SK-N-SH (cell line): ENCODE results near the gene GNG10. TPM values are rescaled to one million over a fixed set of nuclear protein-coding genes. Genes with fewer than 3 reads are reported as not detected.

Source experiments
- CTCF ChIA-PET: fragments of 300-600, 350-600 bp; formaldehyde crosslinking; extraction: SDS; loops from one replicate; lab custom pipeline; 2021; lab: Yijun Ruan, JAX
- POLR2A ChIA-PET: fragments of 350-600 bp; sonication (Branson Sonifier 250); formaldehyde crosslinking; extraction: SDS; loops from one replicate; lab custom pipeline; 2020; ENCODE audit warnings: antibody characterized with exemption, inconsistent platforms; lab: Yijun Ruan, JAX
- DNase-seq: peaks from one replicate; pipeline ENCODE4 v3.0.0; 2012
- H2AFZ ChIP-seq: fragments of 200-600 bp; sonication (generic); 2 replicates; pipeline ENCODE4 v1.8.1; 2016; ENCODE audit warnings: antibody characterized with exemption, mild to moderate bottlenecking, low read depth
- H3F3A ChIP-seq: fragments of 200-600 bp; sonication (generic); replicated peaks from 2 replicates; pipeline ENCODE3; 2016; ENCODE audit warnings: antibody characterized with exemption, mild to moderate bottlenecking; ENCODE audit not compliant: insufficient read depth
- H3K27ac ChIP-seq, 2 experiments: fragments of 200-500 bp in 1 of 2; fragments of 200-600 bp in 1 of 2; sonication (Bioruptor generic) in 1 of 2; sonication (generic), shearing (Covaris generic) in 1 of 2; 2 replicates each; pipeline versions ENCODE4 v1.5.1 to v1.6.1; 2014 to 2016; ENCODE audit warnings: low read depth in 2 of 2, inconsistent platforms in 1 of 2, low read length in 1 of 2, mild to moderate bottlenecking in 1 of 2, mixed read lengths in 1 of 2
- H3K27me3 ChIP-seq: fragments of 200-600 bp; sonication (generic), shearing (Covaris generic); 2 replicates; pipeline ENCODE4 v1.6.1; 2016; ENCODE audit warnings: mixed run types; ENCODE audit not compliant: insufficient read depth
- H3K36me3 ChIP-seq, 2 experiments: fragments of 200-500 bp in 1 of 2; fragments of 200-600 bp in 1 of 2; sonication (Bioruptor generic) in 1 of 2; sonication (generic) in 1 of 2; replicated peaks in 1 of 2; 2 replicates each; pipeline versions ENCODE3 to v1.5.1; 2014 to 2016; ENCODE audit warnings: low read length in 1 of 2, mild to moderate bottlenecking in 1 of 2; ENCODE audit not compliant: insufficient read depth in 2 of 2, control insufficient read depth in 1 of 2
- H3K4me1 ChIP-seq, 2 experiments: fragments of 200-500 bp in 1 of 2; fragments of 200-600 bp in 1 of 2; sonication (Bioruptor generic) in 1 of 2; sonication (generic), shearing (Covaris generic) in 1 of 2; 2 replicates each; pipeline versions ENCODE4 v1.5.1 to v1.6.1; 2014 to 2016; ENCODE audit warnings: low read depth in 1 of 2, low read length in 1 of 2, mixed run types in 1 of 2; ENCODE audit not compliant: insufficient read depth in 2 of 2, control insufficient read depth in 1 of 2
- H3K4me2 ChIP-seq: fragments of 200-600 bp; sonication (generic), shearing (Covaris generic); 2 replicates; pipeline ENCODE4 v1.6.1; 2017; ENCODE audit warnings: mixed run types
- H3K4me3 ChIP-seq, 2 experiments: fragments of 200-500 bp in 1 of 2; fragments of 200-600 bp in 1 of 2; sonication (Bioruptor generic) in 1 of 2; sonication (generic), shearing (Covaris generic) in 1 of 2; 2 replicates each; pipeline versions ENCODE4 v1.5.1 to v1.8.1; 2014 to 2016; ENCODE audit warnings: low read depth in 2 of 2, inconsistent platforms in 1 of 2, low read length in 1 of 2, mild to moderate bottlenecking in 1 of 2, mixed read lengths in 1 of 2, moderate library complexity in 1 of 2
- H3K79me2 ChIP-seq: fragments of 200-600 bp; sonication (generic); 2 replicates; pipeline ENCODE4 v1.8.1; 2017; ENCODE audit warnings: mild to moderate bottlenecking; ENCODE audit not compliant: insufficient read depth
- H3K9ac ChIP-seq: fragments of 200-600 bp; sonication (generic); 2 replicates; pipeline ENCODE4 v1.6.1; 2017; ENCODE audit warnings: mixed run types
- H3K9me2 ChIP-seq: fragments of 200-600 bp; sonication (generic); 2 replicates; pipeline ENCODE4 v1.6.1; 2017; ENCODE audit warnings: mixed run types
- H3K9me3 ChIP-seq: fragments of 200-600 bp; sonication (generic); 2 replicates; pipeline ENCODE4 v1.6.1; 2017; ENCODE audit warnings: mixed run types, mild to moderate bottlenecking, moderate library complexity
- H4K20me1 ChIP-seq: fragments of 200-600 bp; sonication (generic); 2 replicates; pipeline ENCODE4 v1.6.1; 2017; ENCODE audit warnings: mild to moderate bottlenecking, mixed run types; ENCODE audit not compliant: insufficient read depth
- CHD2 ChIP-seq: fragments of 150-350 bp; IDR thresholded peaks from 2 replicates; pipeline ENCODE4 v1.6.1; 2018; ENCODE audit warnings: low read length; ENCODE audit not compliant: partially characterized antibody
- EZH2phosphoT487 ChIP-seq: fragments of 200-600 bp; sonication (generic); IDR thresholded peaks from 2 replicates; pipeline ENCODE4 v1.6.1; 2017; ENCODE audit warnings: low read depth, mixed run types, mild to moderate bottlenecking, antibody characterized with exemption, moderate library complexity, borderline replicate concordance
- GABPA ChIP-seq: IDR thresholded peaks from 2 replicates; pipeline ENCODE4 v1.4.0; 2012; ENCODE audit warnings: low read depth, mild to moderate bottlenecking
- JUND ChIP-seq: IDR thresholded peaks from 2 replicates; pipeline ENCODE4 v1.4.0; 2012
- MEF2A ChIP-seq: IDR thresholded peaks from 2 replicates; pipeline ENCODE4 v1.4.0; 2012; ENCODE audit warnings: low read depth, borderline replicate concordance
- MXI1 ChIP-seq: IDR thresholded peaks from 2 replicates; pipeline ENCODE4 v1.6.1; 2012; ENCODE audit warnings: mild to moderate bottlenecking, low read depth, low read length, improper control_type of control experiment
- NFIC ChIP-seq: IDR thresholded peaks from 2 replicates; pipeline ENCODE4 v1.4.0; 2012; ENCODE audit warnings: borderline replicate concordance
- NRF1 ChIP-seq: IDR thresholded peaks from 2 replicates; pipeline ENCODE4 v1.6.1; 2012; ENCODE audit warnings: low read depth, mild to moderate bottlenecking, low read length
- RCOR1 ChIP-seq: fragments of 150-350 bp; IDR thresholded peaks from 2 replicates; pipeline ENCODE4 v1.6.1; 2017; ENCODE audit warnings: antibody characterized with exemption, low read length
- SIN3A ChIP-seq: IDR thresholded peaks from 2 replicates; pipeline ENCODE4 v1.6.1; 2012; ENCODE audit warnings: low read depth, mild to moderate bottlenecking, low read length, moderate library complexity, borderline replicate concordance
- YY1 ChIP-seq: IDR thresholded peaks from 2 replicates; pipeline ENCODE4 v1.4.0; 2012; ENCODE audit warnings: low read depth, mild to moderate bottlenecking
- WGBS: methylation state at CpG from one replicate; pipeline ENCODE4 v1.1.6; 2017; ENCODE audit warnings: low lambda C conversion rate; 5-methylcytosine and 5-hydroxymethylcytosine counted together
- polyA plus RNA-seq, 3 experiments: library from polyadenylated mRNA; depleted of rRNA; stranded (reverse); fragments of >200 nt; gene quantifications; 2 replicates each; pipeline ENCODE4 v1.2.3, GENCODE V29; 2012
- TF ChIP-seq, protein P1 (sequence below): IDR thresholded peaks from 2 replicates; pipeline ENCODE4 v1.6.1; 2012; ENCODE audit warnings: mild to moderate bottlenecking, low read depth, low read length, moderate library complexity
- TF ChIP-seq, protein P2 (sequence below): fragments of 200-600 bp; sonication (generic); IDR thresholded peaks from 2 replicates; pipeline ENCODE4 v1.6.1; 2017; ENCODE audit warnings: antibody characterized with exemption, mild to moderate bottlenecking, moderate library complexity
- TF ChIP-seq, protein P3 (sequence below): IDR thresholded peaks from 2 replicates; pipeline ENCODE4 v1.4.0; 2012; ENCODE audit warnings: low read depth, borderline replicate concordance

Gene GNG10
- polyA plus RNA-seq, 1 of the 3 experiments (the other 2 are of a cell fraction), result 57.7 TPM

DNA sequence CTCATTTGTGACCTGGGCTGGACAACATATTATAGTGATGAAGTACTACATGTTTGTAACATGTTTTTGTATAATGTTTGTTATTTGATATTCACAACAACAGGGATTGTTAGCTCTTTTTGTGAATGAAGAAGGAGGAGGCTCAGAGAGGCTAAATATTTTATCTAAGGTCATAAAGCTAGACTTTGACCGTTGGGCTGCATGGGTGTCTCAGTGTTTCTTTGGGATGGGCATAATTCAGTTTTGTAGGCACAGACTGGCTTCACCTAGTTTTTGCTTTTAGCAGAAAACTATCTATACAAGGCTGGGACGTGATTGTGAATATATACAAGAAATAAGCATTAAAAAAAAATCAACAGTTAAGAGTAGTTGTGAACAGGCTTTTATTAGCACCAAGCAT lies 15.0 kb upstream of the GNG10 start:
- H3K9ac ChIP-seq, result no peak overlapping the region
- TF ChIP-seq MEF2A (no peak), NFIC (no peak)
- H3K79me2 ChIP-seq, result peaks cover 24% of the 10 kb centered on the region
- 98% methylated on average over 2 of the region's 2 CpGs for WGBS
- no peaks in the 10 kb centered on the region for H3K9me2 ChIP-seq
- ChIA-PET POLR2A (no interaction called here), CTCF (interaction anchor here (1.1 kb wide), 1 partner anchor 48 kb away, joined by 3 read pairs; no protein-coding TSS in a partner anchor)
- DNase-seq, result no peak
- no peak overlapping the region for H2AFZ ChIP-seq
- peaks cover 9% of the 10 kb centered on the region for H3F3A ChIP-seq
- H3K4me3 ChIP-seq, result no peak overlapping the region
- no peaks in the 10 kb centered on the region for H3K4me1 ChIP-seq
- H3K27me3 ChIP-seq, result no peaks in the 10 kb centered on the region
- peaks cover 27 to 43% of the 10 kb centered on the region in 2 experiments for H3K36me3 ChIP-seq
- no peaks in the 10 kb centered on the region for H3K9me3 ChIP-seq
- no peak overlapping the region for H3K4me2 ChIP-seq
- peaks cover 11% of the 10 kb centered on the region for H4K20me1 ChIP-seq
- no peak overlapping the region for H3K27ac ChIP-seq

DNA sequence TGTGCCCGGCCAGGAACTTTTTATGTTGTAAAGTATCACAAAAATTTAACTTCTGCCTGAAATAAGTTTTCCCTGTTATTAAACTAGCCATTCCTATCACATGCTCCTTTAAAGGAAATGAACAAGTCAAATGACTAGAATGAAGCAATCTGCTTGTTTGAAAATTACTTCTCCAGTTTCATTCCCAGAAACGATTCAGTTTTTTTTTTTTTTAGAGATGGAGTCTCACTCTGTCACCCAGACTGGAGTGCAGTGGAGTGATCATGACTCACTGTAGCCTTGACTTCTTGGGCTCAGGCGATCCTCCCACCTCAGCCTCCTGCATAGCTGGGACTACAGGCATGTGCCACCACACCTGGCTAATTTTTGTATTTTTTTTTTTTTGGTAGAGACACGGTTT lies 13.3 kb upstream of the GNG10 start:
- H3K79me2 ChIP-seq, result peaks cover 28% of the 10 kb centered on the region
- H2AFZ ChIP-seq, result no peak overlapping the region
- H3K27ac ChIP-seq, result no peak overlapping the region
- no peaks in the 10 kb centered on the region for H3K27me3 ChIP-seq
- H3K4me1 ChIP-seq, result no peaks in the 10 kb centered on the region
- 84% methylated on average over 4 of the region's 4 CpGs for WGBS
- peaks cover 35 to 43% of the 10 kb centered on the region in 2 experiments for H3K36me3 ChIP-seq
- no peak overlapping the region for H3K4me2 ChIP-seq
- peaks cover 9% of the 10 kb centered on the region for H3F3A ChIP-seq
- no peak overlapping the region for H3K9ac ChIP-seq
- CTCF ChIA-PET, result no interaction called here
- TF ChIP-seq YY1 (no peak), SIN3A (no peak), NRF1 (no peak), RCOR1 (no peak), GABPA (no peak), EZH2phosphoT487 (no peak), JUND (no peak), CHD2 (no peak), NFIC (no peak), MXI1 (no peak)
- TF ChIP-seq, protein P1, sequence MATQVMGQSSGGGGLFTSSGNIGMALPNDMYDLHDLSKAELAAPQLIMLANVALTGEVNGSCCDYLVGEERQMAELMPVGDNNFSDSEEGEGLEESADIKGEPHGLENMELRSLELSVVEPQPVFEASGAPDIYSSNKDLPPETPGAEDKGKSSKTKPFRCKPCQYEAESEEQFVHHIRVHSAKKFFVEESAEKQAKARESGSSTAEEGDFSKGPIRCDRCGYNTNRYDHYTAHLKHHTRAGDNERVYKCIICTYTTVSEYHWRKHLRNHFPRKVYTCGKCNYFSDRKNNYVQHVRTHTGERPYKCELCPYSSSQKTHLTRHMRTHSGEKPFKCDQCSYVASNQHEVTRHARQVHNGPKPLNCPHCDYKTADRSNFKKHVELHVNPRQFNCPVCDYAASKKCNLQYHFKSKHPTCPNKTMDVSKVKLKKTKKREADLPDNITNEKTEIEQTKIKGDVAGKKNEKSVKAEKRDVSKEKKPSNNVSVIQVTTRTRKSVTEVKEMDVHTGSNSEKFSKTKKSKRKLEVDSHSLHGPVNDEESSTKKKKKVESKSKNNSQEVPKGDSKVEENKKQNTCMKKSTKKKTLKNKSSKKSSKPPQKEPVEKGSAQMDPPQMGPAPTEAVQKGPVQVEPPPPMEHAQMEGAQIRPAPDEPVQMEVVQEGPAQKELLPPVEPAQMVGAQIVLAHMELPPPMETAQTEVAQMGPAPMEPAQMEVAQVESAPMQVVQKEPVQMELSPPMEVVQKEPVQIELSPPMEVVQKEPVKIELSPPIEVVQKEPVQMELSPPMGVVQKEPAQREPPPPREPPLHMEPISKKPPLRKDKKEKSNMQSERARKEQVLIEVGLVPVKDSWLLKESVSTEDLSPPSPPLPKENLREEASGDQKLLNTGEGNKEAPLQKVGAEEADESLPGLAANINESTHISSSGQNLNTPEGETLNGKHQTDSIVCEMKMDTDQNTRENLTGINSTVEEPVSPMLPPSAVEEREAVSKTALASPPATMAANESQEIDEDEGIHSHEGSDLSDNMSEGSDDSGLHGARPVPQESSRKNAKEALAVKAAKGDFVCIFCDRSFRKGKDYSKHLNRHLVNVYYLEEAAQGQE, result no peak
- TF ChIP-seq, protein P2, sequence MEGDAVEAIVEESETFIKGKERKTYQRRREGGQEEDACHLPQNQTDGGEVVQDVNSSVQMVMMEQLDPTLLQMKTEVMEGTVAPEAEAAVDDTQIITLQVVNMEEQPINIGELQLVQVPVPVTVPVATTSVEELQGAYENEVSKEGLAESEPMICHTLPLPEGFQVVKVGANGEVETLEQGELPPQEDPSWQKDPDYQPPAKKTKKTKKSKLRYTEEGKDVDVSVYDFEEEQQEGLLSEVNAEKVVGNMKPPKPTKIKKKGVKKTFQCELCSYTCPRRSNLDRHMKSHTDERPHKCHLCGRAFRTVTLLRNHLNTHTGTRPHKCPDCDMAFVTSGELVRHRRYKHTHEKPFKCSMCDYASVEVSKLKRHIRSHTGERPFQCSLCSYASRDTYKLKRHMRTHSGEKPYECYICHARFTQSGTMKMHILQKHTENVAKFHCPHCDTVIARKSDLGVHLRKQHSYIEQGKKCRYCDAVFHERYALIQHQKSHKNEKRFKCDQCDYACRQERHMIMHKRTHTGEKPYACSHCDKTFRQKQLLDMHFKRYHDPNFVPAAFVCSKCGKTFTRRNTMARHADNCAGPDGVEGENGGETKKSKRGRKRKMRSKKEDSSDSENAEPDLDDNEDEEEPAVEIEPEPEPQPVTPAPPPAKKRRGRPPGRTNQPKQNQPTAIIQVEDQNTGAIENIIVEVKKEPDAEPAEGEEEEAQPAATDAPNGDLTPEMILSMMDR, result no peak
- TF ChIP-seq, protein P3, sequence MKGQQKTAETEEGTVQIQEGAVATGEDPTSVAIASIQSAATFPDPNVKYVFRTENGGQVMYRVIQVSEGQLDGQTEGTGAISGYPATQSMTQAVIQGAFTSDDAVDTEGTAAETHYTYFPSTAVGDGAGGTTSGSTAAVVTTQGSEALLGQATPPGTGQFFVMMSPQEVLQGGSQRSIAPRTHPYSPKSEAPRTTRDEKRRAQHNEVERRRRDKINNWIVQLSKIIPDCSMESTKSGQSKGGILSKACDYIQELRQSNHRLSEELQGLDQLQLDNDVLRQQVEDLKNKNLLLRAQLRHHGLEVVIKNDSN, result no peak
- DNase-seq, result no peak
- no peaks in the 10 kb centered on the region for H3K9me2 ChIP-seq
- no peak overlapping the region for H3K4me3 ChIP-seq
- peaks cover 8% of the 10 kb centered on the region for H4K20me1 ChIP-seq
- POLR2A ChIA-PET, result no interaction called here
- no peaks in the 10 kb centered on the region for H3K9me3 ChIP-seq
